HUES48 (cell line): ENCODE data around the gene CCNI2.

Experiments
- H3K27ac ChIP-seq: one replicate; pipeline ENCODE4 v1.7.0; 2013; ENCODE audit warnings: low read depth, low read length, inconsistent platforms
- H3K27me3 ChIP-seq: 2 replicates; pipeline ENCODE4 v1.6.1; 2013; ENCODE audit warnings: mild to moderate bottlenecking, low read length; ENCODE audit not compliant: control insufficient read depth, insufficient read depth
- H3K36me3 ChIP-seq: 2 replicates; pipeline ENCODE4 v1.6.1; 2013; ENCODE audit warnings: low read length; ENCODE audit not compliant: control insufficient read depth, insufficient read depth
- H3K4me1 ChIP-seq: 2 replicates; pipeline ENCODE4 v1.6.1; 2013; ENCODE audit warnings: mild to moderate bottlenecking, low read length; ENCODE audit not compliant: control insufficient read depth, insufficient read depth
- H3K4me3 ChIP-seq: 2 replicates; pipeline ENCODE4 v1.5.1; 2013; ENCODE audit warnings: mild to moderate bottlenecking, low read depth, low read length
- H3K9ac ChIP-seq: 2 replicates; pipeline ENCODE4 v1.6.1; 2013; ENCODE audit warnings: mild to moderate bottlenecking, low read depth, low read length, moderate library complexity
- H3K9me3 ChIP-seq: 2 replicates; pipeline ENCODE4 v1.6.1; 2013; ENCODE audit warnings: low read length; ENCODE audit not compliant: control insufficient read depth, insufficient read depth

CCNI2 gene

GRCh38 chr5:132736853-132737833, 10.1 kb upstream of the CCNI2 start, which contains the start of gene KIF3A:
KIF3A (minus strand) TSS chr5:132737546; CDS start chr5:132737419, 127 bp downstream.
- H3K36me3 ChIP-seq = peaks cover 4% of the 10 kb centered on the region; the same call in 1 of the 2 replicates
- peak within 1 kb of the TSS; percentile 76 for H3K4me3 ChIP-seq
- H3K27ac ChIP-seq = peak within 1 kb of the TSS; percentile 34
- no peaks in the 10 kb centered on the region for H3K9me3 ChIP-seq
- H3K9ac ChIP-seq = no peak within 1 kb of the TSS
- no peaks in the 10 kb centered on the region for H3K27me3 ChIP-seq
- H3K4me1 ChIP-seq = 0 out of 2 replicates have a peak, but pooled peaks cover 4% of the 10 kb centered on the region

- no peaks in the 10 kb centered on the region for H3K27me3 ChIP-seq
- H3K36me3 ChIP-seq = peaks cover 4% of the 10 kb centered on the region; the same call in 1 of the 2 replicates
- H3K9ac ChIP-seq = no peak overlapping the region
- H3K27ac ChIP-seq = no peak overlapping the region
- H3K4me1 ChIP-seq = 0 out of 2 replicates have a peak, but pooled peaks cover 4% of the 10 kb centered on the region
- no peaks in the 10 kb centered on the region for H3K9me3 ChIP-seq
- peak overlapping the region; percentile 76 for H3K4me3 ChIP-seq
Observed at GRCh38 chr5:132737982-132738681, 9.1 kb upstream of the CCNI2 start.

- H3K36me3 ChIP-seq = no peaks in the 10 kb centered on the region
- no peak overlapping the region for H3K27ac ChIP-seq
- 0 out of 2 replicates have a peak, but pooled peaks cover 4% of the 10 kb centered on the region for H3K4me1 ChIP-seq
- H3K27me3 ChIP-seq = no peaks in the 10 kb centered on the region
- no peak overlapping the region for H3K4me3 ChIP-seq
- H3K9me3 ChIP-seq = no peaks in the 10 kb centered on the region
- H3K9ac ChIP-seq = no peak overlapping the region
Observed at GRCh38 chr5:132739232-132739631, 8.0 kb upstream of the CCNI2 start.

- H3K9ac ChIP-seq = no peak overlapping the region
- H3K27me3 ChIP-seq = peaks cover 19% of the 10 kb centered on the region
- H3K9me3 ChIP-seq = no peaks in the 10 kb centered on the region
- H3K36me3 ChIP-seq = no peaks in the 10 kb centered on the region
- H3K4me3 ChIP-seq = no peak overlapping the region
- H3K27ac ChIP-seq = no peak overlapping the region
- no peaks in the 10 kb centered on the region for H3K4me1 ChIP-seq
Observed at GRCh38 chr5:132742158-132742557, 5.1 kb upstream of the CCNI2 start.

- Histone ChIP-seq H3K27ac (no peak overlapping the region), H3K27me3 (peaks cover 24% of the 10 kb centered on the region), H3K36me3 (no peaks in the 10 kb centered on the region), H3K4me3 (no peak overlapping the region), H3K9ac (no peak overlapping the region), H3K4me1 (no peaks in the 10 kb centered on the region), H3K9me3 (no peaks in the 10 kb centered on the region)
Observed at GRCh38 chr5:132742626-132743025, 4.6 kb upstream of the CCNI2 start.

GRCh38 chr5:132744659-132745058, 2.6 kb upstream of the CCNI2 start:
- Histone ChIP-seq H3K4me3 (no peak overlapping the region), H3K9me3 (no peaks in the 10 kb centered on the region), H3K9ac (no peak overlapping the region), H3K36me3 (no peaks in the 10 kb centered on the region), H3K27me3 (peaks cover 44% of the 10 kb centered on the region), H3K4me1 (no peaks in the 10 kb centered on the region), H3K27ac (no peak overlapping the region)

- Histone ChIP-seq H3K4me1 (no peaks in the 10 kb centered on the region), H3K9ac (no peak overlapping the region), H3K27ac (no peak overlapping the region), H3K27me3 (peaks cover 55% of the 10 kb centered on the region), H3K4me3 (peak overlapping the region; percentile 62; the same call in 1 of the 2 replicates), H3K9me3 (no peaks in the 10 kb centered on the region), H3K36me3 (no peaks in the 10 kb centered on the region)
Observed at GRCh38 chr5:132746592-132746953, 653 bp upstream of the CCNI2 start.

- Histone ChIP-seq H3K9ac (no peak overlapping the region), H3K4me1 (no peaks in the 10 kb centered on the region), H3K9me3 (no peaks in the 10 kb centered on the region), H3K36me3 (no peaks in the 10 kb centered on the region), H3K27ac (no peak overlapping the region), H3K27me3 (peaks cover 55% of the 10 kb centered on the region), H3K4me3 (peak overlapping the region; percentile 62)
Observed at GRCh38 chr5:132747616-132748440, 602 bp downstream of the CCNI2 start.

- Histone ChIP-seq H3K27me3 (peaks cover 55% of the 10 kb centered on the region), H3K36me3 (no peaks in the 10 kb centered on the region), H3K4me3 (no peak overlapping the region), H3K4me1 (no peaks in the 10 kb centered on the region), H3K9me3 (no peaks in the 10 kb centered on the region), H3K9ac (no peak overlapping the region), H3K27ac (no peak overlapping the region)
Observed at GRCh38 chr5:132748522-132749000, 1.3 kb downstream of the CCNI2 start.

- Histone ChIP-seq H3K4me3 (no peak overlapping the region), H3K9ac (no peak overlapping the region), H3K27ac (no peak overlapping the region), H3K27me3 (peaks cover 55% of the 10 kb centered on the region), H3K4me1 (peaks cover under 1% of the 10 kb centered on the region; the same call in 1 of the 2 replicates), H3K36me3 (no peaks in the 10 kb centered on the region), H3K9me3 (no peaks in the 10 kb centered on the region)
Observed at GRCh38 chr5:132749506-132749905, 2.3 kb downstream of the CCNI2 start.
